ENCODE measurements around the gene LRRC8D. TPM values are rescaled to one million over a fixed set of nuclear protein-coding genes. Genes with fewer than 3 reads are reported as not detected.

Gene LRRC8D
- total RNA-seq, 1 experiment from 2014 or later = 39.4 TPM

GRCh38 chr1:89986020-89986419, 165.2 kb downstream of the LRRC8D start:
- Mint-ChIP-seq H3K4me1 (ENCODE audit: low read depth, unreplicated experiment) (peaks cover 17% of the 10 kb centered on the region), H3K9me3 (ENCODE audit: unreplicated experiment) (no peaks in the 10 kb centered on the region), H3K27ac (ENCODE audit: unreplicated experiment) (no peak overlapping the region), H3K4me3 (ENCODE audit: unreplicated experiment) (no peak overlapping the region), H3K36me3 (ENCODE audit: insufficient read depth, unreplicated experiment) (no peaks in the 10 kb centered on the region), H3K27me3 (ENCODE audit: insufficient read depth, unreplicated experiment) (no peaks in the 10 kb centered on the region)
- Histone ChIP-seq H3K9me3 (no peaks in the 10 kb centered on the region), H3K36me3 (ENCODE audit: control insufficient read depth, insufficient read depth, low read length) (no peaks in the 10 kb centered on the region), H3K4me1 (peaks cover 22% of the 10 kb centered on the region), H3K4me3 (ENCODE audit: low read depth, low read length) (no peak overlapping the region), H3K27me3 (replicated peaks; ENCODE audit: control insufficient read depth, insufficient read depth, low read length) (no peaks in the 10 kb centered on the region)
- no TSS peak for BruUV-seq (replicated peaks)
- DNase-seq = no peak
- ChIA-PET POLR2A (interaction anchor here (0.7 kb wide), 1 partner anchor 87 kb away, joined by 12 read pairs; no protein-coding TSS in a partner anchor), CTCF (no interaction called here)
- intact Hi-C loops (cut with micrococcal nuclease; ENCODE audit: unreplicated experiment) = loop anchor here (2.0 kb wide), 1 partner anchor 31 kb away; no protein-coding TSS in a partner anchor
- no peak for TF ChIP-seq CTCF (IDR thresholded peaks at IDR 0.05; ENCODE audit: insufficient read depth in 1 of 2, low read depth in 1 of 2, low read length in 1 of 2, severe bottlenecking in 1 of 2, unreplicated experiment in 1 of 2)

Other genes with a start within 250 kb of the LRRC8D start
- gene LRRC8C, start 187.9 kb upstream of the LRRC8D start, total RNA-seq (2022) = 0.07 and 0.11 TPM in 2 replicates
- gene ZNF326, start 174.1 kb downstream of the LRRC8D start, total RNA-seq (2022) = 31.7 and 32.3 TPM in 2 replicates